HCT116 (cell line): ENCODE results near the gene ECI2. TPM values are rescaled to one million over a fixed set of nuclear protein-coding genes. Genes with fewer than 3 reads are reported as not detected.

Source experiments
- ATAC-seq: fragments of 200-7000 bp; cut with Tn5 transposase; 2 replicates; pipeline ENCODE4 v1.9.1; 2020; ENCODE audit warnings: mild to moderate bottlenecking, moderate library complexity
- BruUV-seq: library from RNA; stranded (reverse); fragments of 400-500 nt; replicated peaks from 2 replicates; lab custom pipeline; 2021; lab: Mats Ljungman, UMichigan
- CTCF ChIA-PET: fragments of 300-600 bp; sonication (Branson Sonifier 250); formaldehyde crosslinking; loops from one replicate; lab custom pipeline; 2021; ENCODE audit warnings: antibody characterized with exemption; lab: Charles Lee
- POLR2A ChIA-PET: fragments of 300-600, 350-600 bp; sonication (Branson Sonifier 250); formaldehyde crosslinking; loops from one replicate; lab custom pipeline; 2021; ENCODE audit warnings: antibody characterized with exemption; lab: Charles Lee
- RAD21 ChIA-PET, 2 experiments: fragments of 300-600 bp; sonication (Branson Sonifier 250); formaldehyde crosslinking; loops; one replicate each; lab custom pipeline; 2023; ENCODE audit warnings: low total read pairs in 2 of 2; ENCODE audit not compliant: uncharacterized antibody in 2 of 2, unreplicated experiment in 2 of 2, low non-redundant PET in 1 of 2; lab: Charles Lee
- DNase-seq: peaks from one replicate; pipeline ENCODE4 v3.0.0-alpha.2; 2010; ENCODE audit warnings: low read depth, low spot score
- H2AFZ ChIP-seq: fragments of 200-600 bp; shearing (Covaris generic), sonication (generic); 2 replicates; pipeline ENCODE4 v1.6.1; 2017; ENCODE audit warnings: low read depth, mixed run types, mixed read lengths, antibody characterized with exemption, low read length; ENCODE audit not compliant: poor library complexity, severe bottlenecking
- H3K27ac ChIP-seq: 2 replicates; pipeline ENCODE4 v1.5.1; 2012; ENCODE audit warnings: low read depth, low read length
- H3K27me3 ChIP-seq: fragments of 200-600 bp; sonication (generic); 2 replicates; pipeline ENCODE4 v1.6.1; 2016; ENCODE audit warnings: mixed run types, low read length, mixed read lengths; ENCODE audit not compliant: insufficient read depth
- H3K36me3 ChIP-seq, 2 experiments: fragments of 200-500 bp in 1 of 2; fragments of 200-600 bp in 1 of 2; sonication (Bioruptor generic) in 1 of 2; sonication (generic) in 1 of 2; 2 replicates each; pipeline versions ENCODE4 v1.5.1 to v1.6.1; 2014 to 2016; ENCODE audit warnings: low read length in 2 of 2, inconsistent platforms in 1 of 2, mixed read lengths in 1 of 2, mixed run types in 1 of 2; ENCODE audit not compliant: insufficient read depth in 2 of 2, control insufficient read depth in 1 of 2
- H3K4me1 ChIP-seq, 2 experiments: fragments of 200-600 bp in 1 of 2; sonication (generic) in 1 of 2; 2 replicates each; pipeline versions ENCODE4 v1.5.1 to v1.6.1; 2012 to 2017; ENCODE audit warnings: low read length in 2 of 2, inconsistent platforms in 1 of 2, mild to moderate bottlenecking in 1 of 2, mixed read lengths in 1 of 2, mixed run types in 1 of 2, moderate library complexity in 1 of 2; ENCODE audit not compliant: insufficient read depth in 2 of 2, control insufficient read depth in 1 of 2
- H3K4me2 ChIP-seq: fragments of 200-600 bp; sonication (generic); 2 replicates; pipeline ENCODE4 v1.6.1; 2017; ENCODE audit warnings: mixed run types, low read length, mixed read lengths
- H3K4me3 ChIP-seq, 2 experiments: fragments of 200-600 bp in 1 of 2; sonication (generic) in 1 of 2; replicated peaks in 1 of 2; 2 replicates each; pipeline ENCODE4 v1.5.1; 2011 to 2016; ENCODE audit warnings: low read length in 2 of 2, control low read depth in 1 of 2, low read depth in 1 of 2, mild to moderate bottlenecking in 1 of 2, mixed read lengths in 1 of 2, mixed run types in 1 of 2
- H3K79me2 ChIP-seq: fragments of 200-600 bp; sonication (generic); 2 replicates; pipeline ENCODE4 v1.6.1; 2017; ENCODE audit warnings: mild to moderate bottlenecking, mixed run types, low read length, moderate library complexity, mixed read lengths; ENCODE audit not compliant: insufficient read depth
- H3K9ac ChIP-seq: fragments of 200-600 bp; sonication (generic); 2 replicates; pipeline ENCODE4 v1.6.1; 2016; ENCODE audit warnings: low read length, mixed read lengths
- H3K9me2 ChIP-seq: fragments of 200-600 bp; sonication (generic), shearing (Covaris generic); 2 replicates; pipeline ENCODE4 v1.6.1; 2017; ENCODE audit warnings: mixed run types, mild to moderate bottlenecking, moderate library complexity; ENCODE audit not compliant: insufficient read depth
- H3K9me3 ChIP-seq, 2 experiments: fragments of 200-500 bp in 1 of 2; fragments of 200-600 bp in 1 of 2; sonication (Bioruptor generic) in 1 of 2; sonication (generic) in 1 of 2; 2 replicates each; pipeline ENCODE4 v1.6.1; 2014 to 2017; ENCODE audit warnings: low read length in 2 of 2, mixed read lengths in 2 of 2, inconsistent platforms in 1 of 2, low read depth in 1 of 2, mild to moderate bottlenecking in 1 of 2, mixed run types in 1 of 2, moderate library complexity in 1 of 2; ENCODE audit not compliant: control insufficient read depth in 1 of 2, insufficient read depth in 1 of 2
- H4K20me1 ChIP-seq: fragments of 200-600 bp; sonication (generic), shearing (Covaris generic); 2 replicates; pipeline ENCODE4 v1.6.1; 2017; ENCODE audit warnings: mixed run types, mild to moderate bottlenecking, moderate library complexity; ENCODE audit not compliant: insufficient read depth
- CEBPB ChIP-seq: IDR thresholded peaks from 2 replicates; pipeline ENCODE4 v1.6.1; 2012; ENCODE audit warnings: low read depth
- CTCF ChIP-seq, 3 experiments: fragments of 200-600 bp in 1 of 3; sonication (generic) in 1 of 3; IDR thresholded peaks in 2 of 3; conservative IDR thresholded peaks in 1 of 3; 2 replicates each; pipeline ENCODE4 v1.5.1; 2012 to 2017; ENCODE audit warnings: low read depth in 2 of 3, low read length in 2 of 3, antibody characterized with exemption in 1 of 3, borderline replicate concordance in 1 of 3, control low read depth in 1 of 3, mild to moderate bottlenecking in 1 of 3, mixed read lengths in 1 of 3, mixed run types in 1 of 3, moderate library complexity in 1 of 3; ENCODE audit not compliant: insufficient read depth in 1 of 3
- ELF1 ChIP-seq: IDR thresholded peaks from 2 replicates; pipeline ENCODE4 v1.6.1; 2012; ENCODE audit warnings: low read depth, borderline replicate concordance
- EZH2 ChIP-seq: fragments of 200-600 bp; sonication (generic); IDR thresholded peaks from 2 replicates; pipeline ENCODE4 v1.6.1; 2017; ENCODE audit warnings: antibody characterized with exemption, mixed run types
- JUND ChIP-seq: IDR thresholded peaks from 2 replicates; pipeline ENCODE4 v1.6.1; 2012
- MAX ChIP-seq: IDR thresholded peaks from 2 replicates; pipeline ENCODE4 v1.6.1; 2012
- POLR2A ChIP-seq: IDR thresholded peaks from 2 replicates; pipeline ENCODE4 v1.7.0; 2011; ENCODE audit warnings: borderline replicate concordance; ENCODE audit not compliant: insufficient read depth, insufficient read length; ENCODE audit errors: extremely low read depth
- POLR2AphosphoS5 ChIP-seq: IDR thresholded peaks from 2 replicates; pipeline ENCODE4 v1.6.1; 2011; ENCODE audit warnings: mild to moderate bottlenecking, low read depth, low read length, moderate library complexity
- YY1 ChIP-seq: IDR thresholded peaks from 2 replicates; pipeline ENCODE4 v1.6.1; 2011; ENCODE audit warnings: low read length, low read depth, moderate library complexity, mild to moderate bottlenecking; ENCODE audit not compliant: insufficient replicate concordance; ENCODE audit errors: extremely low read depth
- ZNF274 ChIP-seq: fragments of 200-500 bp; sonication (Bioruptor generic); IDR thresholded peaks from 2 replicates; pipeline ENCODE4 v1.6.1; 2014; ENCODE audit warnings: mild to moderate bottlenecking, low read depth, low read length, inconsistent platforms
- intact Hi-C: fragments of 100-400 bp; cut with micrococcal nuclease; formaldehyde crosslinking; loops from 2 replicates; pipeline ENCODE4 v1.10.0; 2022
- total RNA-seq: library from RNA; stranded (reverse); gene quantifications from one replicate; pipeline ENCODE4 v1.2.1, GENCODE V29; 2021; ENCODE audit not compliant: unreplicated experiment
- TF ChIP-seq, protein P1 (sequence below): IDR thresholded peaks from 2 replicates; pipeline ENCODE4 v1.6.1; 2012; ENCODE audit warnings: low read depth

Gene ECI2
- total RNA-seq, 1 experiment from 2014 or later = 56.8 TPM

- ATAC-seq (no peak), DNase-seq (no peak)
- CTCF ChIA-PET = no interaction called here
- Histone ChIP-seq H4K20me1 (no peaks in the 10 kb centered on the region), H3K27ac (no peak overlapping the region), H3K4me3 (no peak overlapping the region), H3K27me3 (no peaks in the 10 kb centered on the region), H3K9me3 (no peaks in the 10 kb centered on the region), H3K9me2 (no peaks in the 10 kb centered on the region), H3K79me2 (no peaks in the 10 kb centered on the region), H3K4me2 (no peak overlapping the region), H3K36me3 (no peaks in the 10 kb centered on the region), H3K4me1 (no peaks in the 10 kb centered on the region), H2AFZ (no peak overlapping the region), H3K9ac (no peak overlapping the region)
- TF ChIP-seq EZH2 = no peak
- RAD21 ChIA-PET = no interaction called here
- POLR2A ChIA-PET = no interaction called here
- BruUV-seq = no TSS peak
- intact Hi-C loops = no loop called here
These were observed 50.7 kb downstream of the ECI2 start for GRCh38 chr6:4084444-4085331.

DNA sequence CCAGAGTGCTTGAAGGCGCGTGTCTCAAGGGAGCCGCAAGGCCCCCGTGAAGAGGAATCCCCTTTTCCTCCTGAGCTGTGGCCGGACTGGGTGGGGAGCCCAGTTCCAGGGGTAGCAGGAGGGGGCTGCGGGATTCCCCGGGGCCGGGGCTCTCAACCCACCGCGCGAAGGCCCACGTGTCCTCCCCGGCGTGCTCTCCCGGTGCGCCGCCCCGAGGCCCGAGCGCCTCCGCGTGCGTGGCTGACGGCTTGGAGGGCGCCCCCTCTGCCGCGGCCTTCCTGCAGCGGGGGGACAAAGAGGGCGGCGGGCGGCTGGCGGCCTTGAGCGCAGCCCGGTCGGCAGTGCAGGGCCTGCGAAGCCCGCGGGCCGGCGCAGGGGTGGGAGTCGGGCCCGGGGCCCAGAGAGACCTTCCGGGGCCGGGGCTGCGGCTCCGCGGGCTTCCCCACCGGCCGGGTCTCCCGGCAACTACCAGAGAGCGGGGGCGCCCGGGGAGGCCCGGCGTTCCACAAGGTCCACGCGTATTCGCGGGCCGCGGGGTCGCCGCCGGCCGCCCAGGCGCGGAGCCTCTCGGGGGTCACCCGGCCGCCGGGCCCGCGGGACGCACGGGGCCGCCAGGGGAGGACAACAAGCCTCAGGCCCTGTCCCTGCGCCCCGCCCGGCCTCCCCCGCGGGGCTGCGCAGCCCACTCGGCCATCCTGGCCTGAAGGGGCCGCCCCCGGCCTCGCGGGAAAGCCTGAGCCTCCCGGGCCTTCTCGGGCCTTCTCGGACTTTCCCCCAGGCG is 56.5 kb downstream of the ECI2 start, which contains the start of gene FAM217A:
TSS of gene FAM217A (minus strand) at position 447 of the 781 bp plus-strand sequence. CDS start 1,723 bp downstream, outside the sequence.
- Histone ChIP-seq H3K27me3 (no peaks in the 10 kb centered on the region), H3K9ac (no peak within 1 kb of the TSS), H3K4me1 (no peaks in the 10 kb centered on the region), H4K20me1 (no peaks in the 10 kb centered on the region), H3K9me2 (no peaks in the 10 kb centered on the region), H2AFZ (no peak within 1 kb of the TSS), H3K4me3 (no peak within 1 kb of the TSS), H3K36me3 (no peaks in the 10 kb centered on the region), H3K27ac (no peak within 1 kb of the TSS), H3K9me3 (no peaks in the 10 kb centered on the region), H3K4me2 (no peak within 1 kb of the TSS), H3K79me2 (no peaks in the 10 kb centered on the region)
- POLR2A ChIA-PET = no interaction called here
- RAD21 ChIA-PET = no interaction called here
- no peak for TF ChIP-seq MAX
- TF ChIP-seq YY1 = no peak
- TF ChIP-seq ELF1 = no peak
- no peak for TF ChIP-seq JUND
- no peak for TF ChIP-seq POLR2AphosphoS5
- TF ChIP-seq CEBPB = no peak
- TF ChIP-seq, protein P1, sequence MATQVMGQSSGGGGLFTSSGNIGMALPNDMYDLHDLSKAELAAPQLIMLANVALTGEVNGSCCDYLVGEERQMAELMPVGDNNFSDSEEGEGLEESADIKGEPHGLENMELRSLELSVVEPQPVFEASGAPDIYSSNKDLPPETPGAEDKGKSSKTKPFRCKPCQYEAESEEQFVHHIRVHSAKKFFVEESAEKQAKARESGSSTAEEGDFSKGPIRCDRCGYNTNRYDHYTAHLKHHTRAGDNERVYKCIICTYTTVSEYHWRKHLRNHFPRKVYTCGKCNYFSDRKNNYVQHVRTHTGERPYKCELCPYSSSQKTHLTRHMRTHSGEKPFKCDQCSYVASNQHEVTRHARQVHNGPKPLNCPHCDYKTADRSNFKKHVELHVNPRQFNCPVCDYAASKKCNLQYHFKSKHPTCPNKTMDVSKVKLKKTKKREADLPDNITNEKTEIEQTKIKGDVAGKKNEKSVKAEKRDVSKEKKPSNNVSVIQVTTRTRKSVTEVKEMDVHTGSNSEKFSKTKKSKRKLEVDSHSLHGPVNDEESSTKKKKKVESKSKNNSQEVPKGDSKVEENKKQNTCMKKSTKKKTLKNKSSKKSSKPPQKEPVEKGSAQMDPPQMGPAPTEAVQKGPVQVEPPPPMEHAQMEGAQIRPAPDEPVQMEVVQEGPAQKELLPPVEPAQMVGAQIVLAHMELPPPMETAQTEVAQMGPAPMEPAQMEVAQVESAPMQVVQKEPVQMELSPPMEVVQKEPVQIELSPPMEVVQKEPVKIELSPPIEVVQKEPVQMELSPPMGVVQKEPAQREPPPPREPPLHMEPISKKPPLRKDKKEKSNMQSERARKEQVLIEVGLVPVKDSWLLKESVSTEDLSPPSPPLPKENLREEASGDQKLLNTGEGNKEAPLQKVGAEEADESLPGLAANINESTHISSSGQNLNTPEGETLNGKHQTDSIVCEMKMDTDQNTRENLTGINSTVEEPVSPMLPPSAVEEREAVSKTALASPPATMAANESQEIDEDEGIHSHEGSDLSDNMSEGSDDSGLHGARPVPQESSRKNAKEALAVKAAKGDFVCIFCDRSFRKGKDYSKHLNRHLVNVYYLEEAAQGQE = no peak
- TF ChIP-seq POLR2A = no peak
- no peak for TF ChIP-seq ZNF274
- TF ChIP-seq CTCF (IDR thresholded peaks at IDR 0.05 in 2 of 3, conservative IDR thresholded peaks at IDR 0.05 in 1 of 3; ENCODE audit: borderline replicate concordance in 1 of 3, insufficient read depth in 1 of 3, low read depth in 2 of 3, low read length in 2 of 3) = no peak
- CTCF ChIA-PET = no interaction called here
- intact Hi-C loops = no loop called here
- no TSS peak for BruUV-seq
- DNase-seq (no peak), ATAC-seq (no peak)
